GM12892 (cell line): ENCODE measurements around the gene FAAP20.

Experiments
- POLR2A ChIP-seq: IDR thresholded peaks from 2 replicates; pipeline ENCODE4 v1.6.1; 2011; ENCODE audit warnings: low read depth, low read length, control low read depth
- TAF1 ChIP-seq: IDR thresholded peaks from 2 replicates; pipeline ENCODE4 v1.6.1; 2011; ENCODE audit warnings: low read depth, mild to moderate bottlenecking, control low read depth, low read length, borderline replicate concordance

DNA sequence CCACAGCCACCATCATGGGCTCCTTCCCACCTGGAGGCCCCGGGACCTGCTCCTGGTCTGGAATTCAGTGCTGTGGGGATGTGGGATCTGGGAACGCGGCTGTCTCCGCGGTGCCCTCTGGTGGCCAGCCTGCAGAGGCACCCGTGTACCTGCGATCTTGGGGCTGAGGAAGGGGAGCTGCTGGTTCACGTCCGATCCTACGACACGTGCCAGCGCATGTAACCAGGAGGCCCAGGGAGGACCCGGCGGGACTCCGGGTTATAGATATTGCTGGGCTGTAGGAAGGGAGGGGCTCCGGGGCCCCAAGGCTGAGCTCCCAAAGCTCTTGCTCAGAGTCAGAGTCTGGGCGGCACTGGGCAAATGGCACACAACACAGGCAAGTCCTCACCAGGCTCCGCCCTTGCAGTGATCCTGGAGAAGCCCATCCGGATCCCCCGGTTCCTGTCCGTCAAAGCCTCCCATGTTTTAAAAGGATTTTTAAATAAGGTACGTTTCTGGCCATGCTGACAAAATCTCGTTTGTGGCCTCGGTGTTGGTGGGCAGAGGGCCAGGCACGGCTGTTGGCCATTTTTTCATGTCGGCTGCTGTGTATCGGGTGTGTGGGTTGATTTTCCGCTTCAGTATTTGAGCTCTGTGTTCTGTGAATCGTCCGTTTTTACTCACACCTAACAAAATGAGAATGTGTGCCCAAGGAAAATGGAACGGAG, 20.1 kb downstream of the FAAP20 start:
- no peak for TF ChIP-seq POLR2A
- TF ChIP-seq TAF1, result no peak
